ENCODE measurements around the gene MARCHF11.
A peak's percentile ranks its signal among the peaks of the same experiment; 100 is the strongest.

Gene MARCHF11

GRCh38 chr5:16179511-16179935 lies at the start of gene MARCHF11:
TSS of gene MARCHF11 (minus strand) at chr5:16179791. CDS start at chr5:16179575, 216 bp downstream.
- DNase-seq: peak; percentile 64

GRCh38 chr5:16225927-16226326 lies 46.3 kb upstream of the MARCHF11 start:
- DNase-seq: no peak

GRCh38 chr5:16192311-16192710 lies 12.7 kb upstream of the MARCHF11 start:
- DNase-seq: no peak

GRCh38 chr5:16180789-16181082 lies 1.1 kb upstream of the MARCHF11 start:
- DNase-seq: no peak

GRCh38 chr5:16179936-16180788 lies 571 bp upstream of the MARCHF11 start:
- peak; percentile 22 for DNase-seq

- peak; percentile 62 for DNase-seq
Measured at GRCh38 chr5:16178745-16179372, 732 bp downstream of the MARCHF11 start.

GRCh38 chr5:16169550-16169949 lies 10.0 kb downstream of the MARCHF11 start:
- DNase-seq: no peak

GRCh38 chr5:16160706-16161105 lies 18.9 kb downstream of the MARCHF11 start:
- DNase-seq: peak; percentile 67

- DNase-seq: no peak
Measured at GRCh38 chr5:16159636-16160035, 20.0 kb downstream of the MARCHF11 start.

- no peak for DNase-seq
Measured at GRCh38 chr5:16156152-16156551, 23.4 kb downstream of the MARCHF11 start.

- DNase-seq: no peak
Measured at GRCh38 chr5:16152601-16153568, 26.7 kb downstream of the MARCHF11 start.

- DNase-seq: no peak
Measured at GRCh38 chr5:16149621-16150020, 30.0 kb downstream of the MARCHF11 start.

GRCh38 chr5:16147179-16147900 lies 32.3 kb downstream of the MARCHF11 start:
- no peak for DNase-seq

GRCh38 chr5:16144416-16144815 lies 35.2 kb downstream of the MARCHF11 start:
- no peak for DNase-seq

- DNase-seq: no peak
Measured at GRCh38 chr5:16143361-16144049, 36.1 kb downstream of the MARCHF11 start.

GRCh38 chr5:16140944-16141343 lies 38.6 kb downstream of the MARCHF11 start:
- no peak for DNase-seq

- DNase-seq: no peak
Measured at GRCh38 chr5:16140417-16140816, 39.2 kb downstream of the MARCHF11 start.

- no peak for DNase-seq
Measured at GRCh38 chr5:16137177-16137576, 42.4 kb downstream of the MARCHF11 start.

- DNase-seq: no peak
Measured at GRCh38 chr5:16135506-16135905, 44.1 kb downstream of the MARCHF11 start.

GRCh38 chr5:16135003-16135402 lies 44.6 kb downstream of the MARCHF11 start:
- peak; percentile 11 for DNase-seq

- no peak for DNase-seq
Measured at GRCh38 chr5:16134204-16134603, 45.4 kb downstream of the MARCHF11 start.

- DNase-seq: no peak
Measured at GRCh38 chr5:16131878-16132277, 47.7 kb downstream of the MARCHF11 start.

All from NCI-H146 (cell line).